Posterior vena cava (tissue), 2 donors: ENCODE data around the gene DDX23. TPM values are rescaled to one million over a fixed set of nuclear protein-coding genes. Genes with fewer than 3 reads are reported as not detected.
"Not testable (repeated sequence)": the region's sequence is repeated elsewhere in the genome, so short reads cannot be mapped to it uniquely, and the experiment has no call there.

Experiments
- DNase-seq: peaks from one replicate; pipeline ENCODE4 v3.0.0-alpha.2; 2020; ENCODE audit warnings: low spot score
- intact Hi-C, 2 donors: fragments of 100-400 bp; cut with DNase I; formaldehyde crosslinking; loops; one replicate each; pipeline versions ENCODE4 v1.14.1 to v1.14.2; 2022 to 2023
- long read RNA-seq, 2 donors: library from polyadenylated mRNA; unstranded; transcript quantifications; one replicate each; pipeline ENCODE4 v2.0.0, GENCODE V29; 2020 to 2021
- total RNA-seq, 2 donors: library from RNA; stranded (reverse); fragmentation: NEBNext Ultra II Directional; extraction: Animal tissue kit (Norgen Biotek cat#: 25700); gene quantifications; one replicate each; pipeline ENCODE4 v1.2.1, GENCODE V29; 2021
- donor health status: DM: yes; HTN: yes; CAD: no.
- donor health status: DM: yes; HTN: yes; CAD: no.

The DDX23 gene
- total RNA-seq = 10 to 100 TPM; 40.7 to 48.6 TPM
- long read RNA-seq, donor 1, partial matches to known transcripts = 8 of 11 reads
- long read RNA-seq, donor 1, other reads (novel, unspliced or antisense) = 2 of 11 reads
- long read RNA-seq, donor 2, transcript DDX23-201 (17 exons, 3,248 nt) = major isoform, 12 of 31 reads
- long read RNA-seq, donor 2, partial matches to known transcripts = 17 of 31 reads
- long read RNA-seq, donor 2, other reads (novel, unspliced or antisense) = 2 of 31 reads

GRCh38 chr12:48851883-48852733, at the start of gene DDX23:
DDX23 (minus strand) TSS chr12:48852163; CDS start chr12:48845782, 6,381 bp downstream.
- DNase-seq = peak; percentile 98
- intact Hi-C loops = loop anchor here in 1 of 2 donors (2.0 kb wide), 1 partner anchor 39 kb away; no protein-coding TSS in a partner anchor

GRCh38 chr12:48901278-48901677, 49.3 kb upstream of the DDX23 start:
- intact Hi-C loops = no loop called here

DNA sequence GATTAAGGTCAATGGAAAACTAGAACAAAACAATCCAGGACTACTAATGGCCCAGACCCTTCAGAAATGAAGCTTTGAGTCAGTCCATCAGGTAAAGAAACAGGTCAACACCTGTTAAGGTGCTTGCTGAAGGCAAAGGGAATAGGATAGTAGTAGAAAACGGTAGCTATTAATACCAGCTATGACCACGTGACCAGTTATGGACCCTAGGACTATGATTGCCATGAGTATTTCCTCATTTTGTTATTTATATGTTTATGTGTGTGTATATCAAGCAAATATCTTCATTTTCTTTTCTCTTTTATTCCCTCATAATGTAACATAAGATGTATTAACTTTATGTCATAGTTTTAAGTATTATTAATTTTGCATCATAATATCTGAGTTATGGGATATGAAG, 47.7 kb upstream of the DDX23 start:
- intact Hi-C loops = no loop called here
- DNase-seq = no peak

More at GRCh38 chr12:48901278-48901677, 49.3 kb upstream of the DDX23 start:
- DNase-seq = no peak

DNA sequence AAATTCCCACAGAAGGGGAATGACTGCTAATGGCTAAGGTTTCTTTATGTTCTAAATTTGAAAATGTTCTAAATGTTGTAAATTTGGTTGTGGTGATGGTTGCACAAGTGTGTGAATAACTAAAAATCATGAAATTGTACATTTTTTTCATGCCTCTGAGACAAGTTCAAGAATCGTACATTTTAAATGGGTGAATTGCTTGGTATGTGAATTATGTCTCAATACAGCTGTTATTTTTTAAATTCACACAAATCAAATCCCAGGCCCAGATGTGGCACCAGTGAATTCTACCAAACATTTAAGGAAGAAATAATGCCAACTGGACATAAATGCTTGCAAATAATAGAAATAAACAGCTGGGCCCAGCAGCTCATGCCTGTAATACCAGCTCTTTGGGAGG, 42.3 kb upstream of the DDX23 start:
- DNase-seq = no peak
- intact Hi-C loops = no loop called here

- intact Hi-C loops = loop anchor here in 1 of 2 donors (2.0 kb wide), 1 partner anchor 38 kb away; the partner anchor contains the start of gene DDX23
- DNase-seq = peak; percentile 94
Measured at GRCh38 chr12:48890657-48891418, 38.9 kb upstream of the DDX23 start.

- DNase-seq = no peak
- intact Hi-C loops = loop anchor here (2.0 kb wide), 2 partner anchors 33 to 37 kb away; partner anchors contain the start of gene DDX23 (in 1 of the 2)
Measured at GRCh38 chr12:48889679-48890078, 37.7 kb upstream of the DDX23 start.

- peak; percentile 44 for DNase-seq
- intact Hi-C loops = no loop called here
Measured at GRCh38 chr12:48883305-48884161, 31.6 kb upstream of the DDX23 start.

DNA sequence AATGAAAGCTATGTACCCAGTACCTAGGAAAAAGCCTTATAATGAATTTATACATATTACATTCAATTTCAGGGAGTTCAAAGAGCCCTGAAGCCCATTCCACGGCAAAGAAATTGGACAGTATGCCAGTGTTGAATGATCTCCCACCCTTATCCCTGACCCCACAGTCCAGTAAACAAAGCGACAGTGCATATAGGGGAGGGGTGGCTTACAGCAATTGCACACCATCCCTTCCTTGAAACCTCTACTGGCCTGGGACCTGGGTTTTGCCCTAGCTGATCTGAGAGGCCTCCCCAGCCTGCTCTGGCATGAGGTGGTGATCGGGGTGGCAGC, 31.0 kb upstream of the DDX23 start:
- no peak for DNase-seq
- intact Hi-C loops = no loop called here

DNA sequence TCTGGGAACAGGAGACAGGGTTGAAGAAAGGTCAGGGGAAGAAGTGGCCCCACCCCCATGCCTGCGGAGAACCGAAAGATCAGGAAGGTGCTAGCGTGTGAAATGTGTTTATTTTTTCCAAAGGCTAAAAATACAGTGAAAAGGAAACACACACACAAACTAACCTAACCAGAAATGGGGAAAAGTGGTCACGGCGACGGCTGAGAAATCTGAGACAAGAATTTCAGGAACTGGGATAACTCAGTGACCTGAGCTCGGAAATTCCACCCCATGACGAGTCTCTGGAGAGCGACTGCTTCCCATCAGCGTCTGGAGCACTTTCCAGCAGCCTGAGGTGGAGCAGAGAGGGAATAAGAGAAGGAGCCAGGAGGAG, 30.3 kb upstream of the DDX23 start:
- intact Hi-C loops = no loop called here
- DNase-seq = no peak

DNA sequence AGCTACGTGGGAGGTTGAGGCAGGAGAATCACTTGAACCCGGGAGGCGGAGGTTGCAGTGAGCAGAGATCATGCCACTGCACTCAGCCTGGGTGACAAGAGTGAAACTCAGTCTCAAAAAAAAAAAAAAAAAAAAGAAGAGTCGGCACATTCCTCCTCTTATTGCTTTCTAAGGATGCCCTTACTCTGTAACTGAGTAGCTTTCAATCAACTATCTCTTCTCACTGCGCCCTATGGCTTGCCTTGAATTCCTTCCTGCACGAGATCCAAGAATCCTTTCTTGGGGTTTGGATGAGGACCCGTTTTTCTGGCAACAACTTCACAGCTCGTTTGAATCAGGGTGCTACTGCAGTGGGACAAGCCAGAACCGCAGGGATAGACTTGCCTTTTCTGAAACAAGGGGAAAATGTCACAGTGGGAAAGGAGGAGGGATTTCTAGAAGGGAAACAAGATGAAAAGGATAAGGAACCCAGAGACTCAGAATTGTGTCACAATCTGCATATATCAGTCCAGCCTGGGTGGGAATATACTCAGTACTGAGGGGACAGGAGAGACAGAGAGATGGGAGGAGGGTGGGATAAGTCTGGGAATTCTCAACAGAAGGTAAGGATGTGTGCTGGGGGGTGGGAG, 29.8 kb upstream of the DDX23 start:
- intact Hi-C loops = loop anchor here in 1 of 2 donors (1.0 kb wide), 1 partner anchor 24 kb away; no protein-coding TSS in a partner anchor
- DNase-seq = no peak

DNA sequence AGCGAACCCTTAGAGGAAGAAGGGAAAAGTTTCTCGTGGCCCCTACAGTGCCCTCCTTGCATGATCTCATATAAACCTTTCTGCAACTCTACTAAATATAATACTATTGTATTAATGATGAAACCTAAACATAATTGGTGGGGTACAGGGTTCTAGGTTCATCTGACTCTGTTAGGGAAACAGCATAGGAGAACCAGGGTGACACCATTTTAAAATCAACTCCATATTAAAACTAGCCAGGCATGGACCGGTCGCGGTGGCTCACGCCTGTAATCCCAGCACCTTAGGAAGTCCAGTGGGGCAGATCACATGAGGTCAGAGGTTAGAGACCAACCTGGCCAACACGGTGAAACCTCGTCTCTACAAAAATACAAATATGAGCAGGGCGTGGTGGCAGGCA, 28.7 kb upstream of the DDX23 start:
- intact Hi-C loops = loop anchor here in 1 of 2 donors (1.0 kb wide), 1 partner anchor 23 kb away; no protein-coding TSS in a partner anchor
- no peak for DNase-seq

- no peak for DNase-seq
- intact Hi-C loops = no loop called here
Measured at GRCh38 chr12:48878548-48878947, 26.6 kb upstream of the DDX23 start.

DNA sequence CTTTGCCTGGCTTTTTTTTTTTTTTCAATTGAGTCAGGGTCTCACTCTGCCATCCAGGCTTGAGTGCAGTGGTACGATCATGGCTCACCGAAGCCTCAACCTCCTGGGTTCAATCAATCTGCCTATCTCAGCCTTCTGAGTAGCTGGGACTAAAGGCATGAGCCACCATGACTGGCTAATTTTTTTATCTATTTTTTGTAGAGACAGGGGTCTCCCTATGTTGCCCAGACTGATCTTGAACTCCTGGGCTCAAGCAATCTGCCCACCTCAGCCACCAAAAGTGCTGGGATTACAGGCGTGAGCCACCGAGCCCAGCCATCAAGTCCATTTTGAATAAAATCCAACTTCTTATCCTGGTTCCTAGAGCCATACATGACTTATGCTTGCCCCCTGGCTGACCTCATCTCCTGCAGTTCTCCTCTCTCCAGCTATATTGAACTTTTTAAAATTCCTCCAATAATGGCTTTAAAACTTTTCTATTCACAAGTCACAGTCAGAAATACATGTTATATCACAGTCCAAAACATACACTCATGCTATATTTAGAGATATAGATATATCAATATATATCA, 24.1 kb upstream of the DDX23 start:
- no peak for DNase-seq
- intact Hi-C loops = no loop called here

GRCh38 chr12:48873534-48873933, 21.6 kb upstream of the DDX23 start:
- intact Hi-C loops, DNase-seq: not testable (repeated sequence)

DNA sequence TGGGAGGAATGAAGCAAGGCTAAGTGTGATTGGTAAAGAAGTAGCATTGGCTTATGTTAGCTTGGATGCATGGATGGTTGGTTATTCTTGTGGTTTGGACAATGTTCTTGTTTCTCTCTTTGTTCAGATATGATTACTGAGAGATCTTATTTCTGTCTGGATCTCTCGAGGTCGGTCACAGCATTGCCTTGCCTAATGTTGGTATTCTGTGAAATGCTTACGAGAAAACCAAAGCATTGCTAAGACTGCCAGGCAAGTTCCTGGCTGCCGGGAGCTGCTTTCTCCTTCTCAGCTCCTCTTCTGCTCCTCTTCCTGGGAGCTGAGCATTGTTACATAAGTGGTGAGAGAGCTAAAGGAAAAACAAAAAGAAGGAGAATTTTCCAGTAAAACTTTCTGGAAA, 21.1 kb upstream of the DDX23 start:
- no peak for DNase-seq
- intact Hi-C loops = no loop called here

DNA sequence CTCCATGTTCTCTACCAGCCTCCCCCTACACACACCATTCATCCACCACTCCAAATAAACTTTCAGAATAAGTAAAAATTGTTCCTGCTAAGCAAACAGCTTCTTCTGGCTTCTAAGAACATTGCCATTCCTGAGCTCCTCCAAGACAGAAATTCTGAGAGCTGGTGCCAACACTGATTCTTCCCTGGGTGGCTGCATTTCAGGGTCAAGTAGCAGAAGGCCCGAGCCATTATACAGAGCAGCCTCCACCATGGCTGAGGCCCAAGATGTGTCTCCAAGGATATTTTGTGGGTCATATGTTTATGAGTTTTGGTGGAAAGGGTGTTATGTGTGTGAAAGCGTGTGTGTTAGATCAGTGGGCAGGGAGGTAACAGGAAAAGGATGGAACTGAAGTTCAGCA, 17.2 kb upstream of the DDX23 start:
- intact Hi-C loops = no loop called here

DNA sequence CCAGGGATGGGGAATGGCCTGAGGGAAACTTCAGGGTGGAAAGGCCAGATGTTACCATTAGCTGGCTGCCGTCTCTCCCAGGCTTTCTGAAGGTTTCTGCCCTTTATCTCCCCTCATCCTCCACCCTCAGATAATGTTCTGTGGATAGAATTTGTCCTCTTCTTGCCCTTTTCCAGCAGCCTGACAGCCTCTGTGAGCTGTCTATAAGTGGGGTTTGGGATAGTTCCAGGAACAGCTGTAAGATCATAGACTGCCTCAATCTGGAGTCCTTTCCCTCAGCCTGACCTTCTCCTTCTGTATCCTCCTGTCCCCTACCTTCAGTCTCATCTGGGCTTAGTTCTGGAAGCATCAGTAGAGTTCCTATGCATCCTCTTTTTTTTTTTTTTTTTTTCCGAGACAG, 16.5 kb upstream of the DDX23 start:
- intact Hi-C loops = no loop called here
- no peak for DNase-seq

More for the DNA sequence above, 17.2 kb upstream of the DDX23 start:
- DNase-seq = no peak

GRCh38 chr12:48866052-48866711, 14.2 kb upstream of the DDX23 start:
- no peak for DNase-seq

More at GRCh38 chr12:48866052-48866711, 14.2 kb upstream of the DDX23 start:
- intact Hi-C loops = no loop called here
